Thyroid gland (tissue), 4 donors: ENCODE data around the gene SERPINB6.

Experiments
- CTCF ChIP-seq, 6 experiments: fragments of 200-600 bp in 3 of 6; fragments of 450-650 bp in 3 of 6; sonication (generic) in 3 of 6; IDR thresholded peaks; one replicate each; pipeline ENCODE4 v1.5.1; 2016 to 2019; ENCODE audit warnings: antibody characterized with exemption in 6 of 6, mild to moderate bottlenecking in 2 of 6, inconsistent platforms in 1 of 6, moderate library complexity in 1 of 6
- POLR2A ChIP-seq, 2 donors: fragments of 450-650 bp; IDR thresholded peaks; one replicate each; pipeline ENCODE4 v1.6.1; 2017; ENCODE audit warnings: antibody characterized with exemption in 2 of 2, mild to moderate bottlenecking in 2 of 2, moderate library complexity in 1 of 2

- no peak for TF ChIP-seq CTCF (IDR thresholded peaks at IDR 0.05)
- no peak for TF ChIP-seq POLR2A (IDR thresholded peaks at IDR 0.05)
Measured at GRCh38 chr6:3005874-3006273, 34.5 kb upstream of the SERPINB6 start.
